ENCODE data around the gene PPP1R9A. TPM values are rescaled to one million over a fixed set of nuclear protein-coding genes. Genes with fewer than 3 reads are reported as not detected.

The PPP1R9A gene
- polyA plus RNA-seq, 1 donor from 2014 or later, result 52.8 TPM

DNA sequence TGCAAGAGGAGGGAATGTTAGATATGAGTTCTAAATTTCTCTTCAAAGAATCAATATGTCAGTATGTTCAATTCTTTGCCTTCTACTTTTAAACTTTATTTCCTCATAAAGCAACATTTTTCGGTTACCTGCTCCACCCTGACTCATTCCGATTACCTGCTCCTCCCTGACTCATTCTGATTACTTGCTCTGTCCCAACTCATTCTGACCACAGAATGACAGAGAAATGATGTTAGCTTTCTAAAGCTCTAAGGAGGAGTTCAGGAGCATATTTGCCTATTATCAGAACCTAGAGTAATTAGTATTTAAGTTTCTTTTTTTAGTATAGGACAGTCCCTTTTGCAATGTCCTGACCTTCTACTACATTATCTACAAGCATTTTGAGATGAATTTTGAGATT, 24.5 kb upstream of the PPP1R9A start:
- no peak overlapping the region for H3K9ac ChIP-seq (ENCODE audit: low read length)
- H3K27me3 ChIP-seq (ENCODE audit: insufficient read depth, low read depth, low read length), result no peaks in the 10 kb centered on the region

DNA sequence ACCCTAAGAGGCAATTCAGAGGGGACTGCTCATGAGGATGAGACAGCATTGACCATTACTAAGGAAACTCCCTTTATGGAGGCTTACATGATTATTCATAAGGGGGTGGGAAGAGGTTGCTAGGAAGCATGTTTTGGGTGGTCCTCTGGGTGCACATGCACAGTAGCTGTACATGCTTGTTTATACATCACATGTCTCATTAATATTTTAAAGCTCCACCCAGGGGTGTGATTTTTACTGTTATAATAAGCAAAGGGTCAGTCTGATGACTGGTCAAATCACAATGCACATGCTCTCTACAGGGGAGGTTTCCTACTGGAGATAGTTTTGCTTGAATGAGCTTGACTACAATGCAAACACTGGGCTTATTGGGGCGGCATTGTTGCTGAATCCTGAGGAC, 23.8 kb upstream of the PPP1R9A start:
- Histone ChIP-seq H3K4me3 (ENCODE audit: low read length) (no peak overlapping the region), H3K27ac (ENCODE audit: low read length) (no peak overlapping the region), H4K20me1 (ENCODE audit: insufficient read depth) (no peaks in the 10 kb centered on the region), H2AFZ (ENCODE audit: low read depth, low read length) (no peak overlapping the region), H3K36me3 (ENCODE audit: insufficient read depth, low read length) (no peaks in the 10 kb centered on the region), H3K4me2 (ENCODE audit: low read length) (no peak overlapping the region), H3K9me3 (ENCODE audit: low read length) (no peaks in the 10 kb centered on the region), H3K79me2 (replicated peaks; ENCODE audit: insufficient read depth, low read length) (no peaks in the 10 kb centered on the region), H3F3A (ENCODE audit: insufficient read depth, low read length, poor library complexity, severe bottlenecking) (no peaks in the 10 kb centered on the region), H3K9me2 (ENCODE audit: insufficient read depth, low read length) (no peaks in the 10 kb centered on the region), H3K27me3 (ENCODE audit: insufficient read depth, low read depth, low read length) (no peaks in the 10 kb centered on the region), H3K9ac (ENCODE audit: low read length) (no peak overlapping the region)
- TF ChIP-seq, protein P1, sequence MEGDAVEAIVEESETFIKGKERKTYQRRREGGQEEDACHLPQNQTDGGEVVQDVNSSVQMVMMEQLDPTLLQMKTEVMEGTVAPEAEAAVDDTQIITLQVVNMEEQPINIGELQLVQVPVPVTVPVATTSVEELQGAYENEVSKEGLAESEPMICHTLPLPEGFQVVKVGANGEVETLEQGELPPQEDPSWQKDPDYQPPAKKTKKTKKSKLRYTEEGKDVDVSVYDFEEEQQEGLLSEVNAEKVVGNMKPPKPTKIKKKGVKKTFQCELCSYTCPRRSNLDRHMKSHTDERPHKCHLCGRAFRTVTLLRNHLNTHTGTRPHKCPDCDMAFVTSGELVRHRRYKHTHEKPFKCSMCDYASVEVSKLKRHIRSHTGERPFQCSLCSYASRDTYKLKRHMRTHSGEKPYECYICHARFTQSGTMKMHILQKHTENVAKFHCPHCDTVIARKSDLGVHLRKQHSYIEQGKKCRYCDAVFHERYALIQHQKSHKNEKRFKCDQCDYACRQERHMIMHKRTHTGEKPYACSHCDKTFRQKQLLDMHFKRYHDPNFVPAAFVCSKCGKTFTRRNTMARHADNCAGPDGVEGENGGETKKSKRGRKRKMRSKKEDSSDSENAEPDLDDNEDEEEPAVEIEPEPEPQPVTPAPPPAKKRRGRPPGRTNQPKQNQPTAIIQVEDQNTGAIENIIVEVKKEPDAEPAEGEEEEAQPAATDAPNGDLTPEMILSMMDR (IDR thresholded peaks at IDR 0.05; ENCODE audit: poor library complexity, severe bottlenecking), result no peak
- TF ChIP-seq POLR2AphosphoS5 (IDR thresholded peaks at IDR 0.05), result no peak
- TF ChIP-seq RAD21 (conservative IDR thresholded peaks at IDR 0.05), result no peak
- no peak for TF ChIP-seq TAF1 (IDR thresholded peaks at IDR 0.05; ENCODE audit: low read depth)
- no peak for TF ChIP-seq EP300 (conservative IDR thresholded peaks at IDR 0.05; ENCODE audit: poor library complexity, severe bottlenecking)

More for the DNA sequence above, 24.5 kb upstream of the PPP1R9A start:
- Histone ChIP-seq H3K9me3 (ENCODE audit: low read length) (no peaks in the 10 kb centered on the region), H2AFZ (ENCODE audit: low read depth, low read length) (no peak overlapping the region), H3F3A (ENCODE audit: insufficient read depth, low read length, poor library complexity, severe bottlenecking) (no peaks in the 10 kb centered on the region), H3K4me2 (ENCODE audit: low read length) (no peak overlapping the region), H3K36me3 (ENCODE audit: insufficient read depth, low read length) (no peaks in the 10 kb centered on the region), H4K20me1 (ENCODE audit: insufficient read depth) (no peaks in the 10 kb centered on the region), H3K79me2 (replicated peaks; ENCODE audit: insufficient read depth, low read length) (no peaks in the 10 kb centered on the region), H3K4me3 (ENCODE audit: low read length) (no peak overlapping the region), H3K27ac (ENCODE audit: low read length) (no peak overlapping the region), H3K9me2 (ENCODE audit: insufficient read depth, low read length) (no peaks in the 10 kb centered on the region)
- TF ChIP-seq EP300 (conservative IDR thresholded peaks at IDR 0.05; ENCODE audit: poor library complexity, severe bottlenecking), result no peak
- no peak for TF ChIP-seq POLR2AphosphoS5 (IDR thresholded peaks at IDR 0.05)
- TF ChIP-seq, protein P1 (IDR thresholded peaks at IDR 0.05; ENCODE audit: poor library complexity, severe bottlenecking), result no peak
- TF ChIP-seq MXI1 (conservative IDR thresholded peaks at IDR 0.05; ENCODE audit: poor library complexity, severe bottlenecking), result no peak
- TF ChIP-seq SMC3 (conservative IDR thresholded peaks at IDR 0.05; ENCODE audit: poor library complexity), result no peak
- no peak for TF ChIP-seq RAD21 (conservative IDR thresholded peaks at IDR 0.05)
- no peak for TF ChIP-seq TAF1 (IDR thresholded peaks at IDR 0.05; ENCODE audit: low read depth)

DNA sequence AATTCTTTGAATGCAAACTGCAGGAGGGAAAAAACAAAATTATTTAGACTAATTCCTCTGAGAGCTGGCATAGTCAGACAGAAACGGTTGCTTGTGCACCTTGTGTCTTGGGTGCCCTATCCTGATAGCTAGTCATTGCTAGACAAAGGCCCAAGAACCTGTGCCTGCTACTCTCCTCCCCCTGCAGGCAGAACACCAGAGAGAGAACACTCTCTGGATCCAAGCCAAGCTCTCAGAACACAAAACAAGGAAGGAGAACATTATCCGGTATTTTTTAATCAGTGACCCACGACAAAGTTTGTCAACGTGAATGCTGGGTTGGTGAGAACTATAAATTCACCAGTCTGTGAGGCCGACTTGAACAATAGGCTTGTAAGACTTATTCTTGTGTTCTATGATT, 18.8 kb upstream of the PPP1R9A start:
- no peaks in the 10 kb centered on the region for H3K9me2 ChIP-seq (ENCODE audit: insufficient read depth, low read length)
- TF ChIP-seq, protein P2, sequence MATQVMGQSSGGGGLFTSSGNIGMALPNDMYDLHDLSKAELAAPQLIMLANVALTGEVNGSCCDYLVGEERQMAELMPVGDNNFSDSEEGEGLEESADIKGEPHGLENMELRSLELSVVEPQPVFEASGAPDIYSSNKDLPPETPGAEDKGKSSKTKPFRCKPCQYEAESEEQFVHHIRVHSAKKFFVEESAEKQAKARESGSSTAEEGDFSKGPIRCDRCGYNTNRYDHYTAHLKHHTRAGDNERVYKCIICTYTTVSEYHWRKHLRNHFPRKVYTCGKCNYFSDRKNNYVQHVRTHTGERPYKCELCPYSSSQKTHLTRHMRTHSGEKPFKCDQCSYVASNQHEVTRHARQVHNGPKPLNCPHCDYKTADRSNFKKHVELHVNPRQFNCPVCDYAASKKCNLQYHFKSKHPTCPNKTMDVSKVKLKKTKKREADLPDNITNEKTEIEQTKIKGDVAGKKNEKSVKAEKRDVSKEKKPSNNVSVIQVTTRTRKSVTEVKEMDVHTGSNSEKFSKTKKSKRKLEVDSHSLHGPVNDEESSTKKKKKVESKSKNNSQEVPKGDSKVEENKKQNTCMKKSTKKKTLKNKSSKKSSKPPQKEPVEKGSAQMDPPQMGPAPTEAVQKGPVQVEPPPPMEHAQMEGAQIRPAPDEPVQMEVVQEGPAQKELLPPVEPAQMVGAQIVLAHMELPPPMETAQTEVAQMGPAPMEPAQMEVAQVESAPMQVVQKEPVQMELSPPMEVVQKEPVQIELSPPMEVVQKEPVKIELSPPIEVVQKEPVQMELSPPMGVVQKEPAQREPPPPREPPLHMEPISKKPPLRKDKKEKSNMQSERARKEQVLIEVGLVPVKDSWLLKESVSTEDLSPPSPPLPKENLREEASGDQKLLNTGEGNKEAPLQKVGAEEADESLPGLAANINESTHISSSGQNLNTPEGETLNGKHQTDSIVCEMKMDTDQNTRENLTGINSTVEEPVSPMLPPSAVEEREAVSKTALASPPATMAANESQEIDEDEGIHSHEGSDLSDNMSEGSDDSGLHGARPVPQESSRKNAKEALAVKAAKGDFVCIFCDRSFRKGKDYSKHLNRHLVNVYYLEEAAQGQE (IDR thresholded peaks at IDR 0.05; ENCODE audit: borderline replicate concordance), result no peak
- H3K4me3 ChIP-seq (ENCODE audit: low read length), result no peak overlapping the region
- H3K9ac ChIP-seq (ENCODE audit: low read length), result no peak overlapping the region
- no peaks in the 10 kb centered on the region for H4K20me1 ChIP-seq (ENCODE audit: insufficient read depth)
- H3K27ac ChIP-seq (ENCODE audit: low read length), result no peak overlapping the region
- no peaks in the 10 kb centered on the region for H3K27me3 ChIP-seq (ENCODE audit: insufficient read depth, low read depth, low read length)
- no peaks in the 10 kb centered on the region for H3K9me3 ChIP-seq (ENCODE audit: low read length)
- no peaks in the 10 kb centered on the region for H3K36me3 ChIP-seq (ENCODE audit: insufficient read depth, low read length)
- no peaks in the 10 kb centered on the region for H3F3A ChIP-seq (ENCODE audit: insufficient read depth, low read length, poor library complexity, severe bottlenecking)
- no peaks in the 10 kb centered on the region for H3K79me2 ChIP-seq (replicated peaks; ENCODE audit: insufficient read depth, low read length)
- no peak overlapping the region for H2AFZ ChIP-seq (ENCODE audit: low read depth, low read length)
- no peak overlapping the region for H3K4me2 ChIP-seq (ENCODE audit: low read length)

Data from neural cell (in vitro differentiated cells).